ENCODE measurements around the gene ZC2HC1C.
A peak's percentile ranks its signal among the peaks of the same experiment; 100 is the strongest.

ZC2HC1C gene

GRCh38 chr14:75050852-75051555 is 18.4 kb upstream of the ZC2HC1C start, which contains the start of gene MLH3:
Gene MLH3, minus strand, starts transcription at chr14:75051467. Its CDS starts 1,812 bp downstream, at chr14:75049655.
- no peaks in the 10 kb centered on the region for H3K9me3 ChIP-seq (ENCODE audit: control insufficient read depth, insufficient read depth, low read length)
- H3K4me2 ChIP-seq (ENCODE audit: low read length) = peak within 1 kb of the TSS; percentile 93
- H3K27me3 ChIP-seq (ENCODE audit: control insufficient read depth, low read length) = no peaks in the 10 kb centered on the region
- H3F3A ChIP-seq (ENCODE audit: control insufficient read depth, insufficient read depth) = peaks cover 13% of the 10 kb centered on the region
- peaks cover 32% of the 10 kb centered on the region for H3K36me3 ChIP-seq (ENCODE audit: control insufficient read depth, low read length)
- peak within 1 kb of the TSS; percentile 89 for H3K4me3 ChIP-seq (ENCODE audit: low read length)
- H3K9me2 ChIP-seq (replicated peaks; ENCODE audit: control insufficient read depth, low read length) = no peaks in the 10 kb centered on the region
- peaks cover 43% of the 10 kb centered on the region for H3K79me2 ChIP-seq (ENCODE audit: control insufficient read depth, low read length)
- TF ChIP-seq EZH2phosphoT487 (IDR thresholded peaks at IDR 0.05; ENCODE audit: borderline replicate concordance, low read length) (no peak), CTCF (IDR thresholded peaks at IDR 0.05; ENCODE audit: low read depth, low read length, poor library complexity, severe bottlenecking) (no peak)
- no peaks in the 10 kb centered on the region for H4K20me1 ChIP-seq (ENCODE audit: control insufficient read depth, insufficient read depth, low read depth, low read length)
- H3K27ac ChIP-seq (ENCODE audit: low read depth, low read length) = peak within 1 kb of the TSS; percentile 20
- H3K4me1 ChIP-seq (ENCODE audit: control insufficient read depth, low read length) = peaks cover 26% of the 10 kb centered on the region

DNA sequence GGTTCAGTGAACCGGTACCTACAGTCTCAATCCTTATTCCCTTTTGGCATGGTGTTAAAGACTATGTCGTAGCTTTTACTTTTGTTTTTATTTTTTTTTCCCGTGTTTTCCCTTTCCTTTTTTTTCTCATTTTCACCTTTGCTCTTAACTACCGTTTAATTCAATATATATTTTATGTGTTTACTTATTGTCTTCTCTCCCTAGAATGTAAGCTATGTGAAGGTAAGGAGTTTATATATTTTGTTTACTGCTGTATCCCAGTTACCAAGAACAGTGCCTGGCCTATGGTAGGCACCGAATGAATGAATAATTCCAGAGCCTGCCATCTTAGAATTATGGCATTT is 17.9 kb upstream of the ZC2HC1C start:
- H3K79me2 ChIP-seq (ENCODE audit: control insufficient read depth, low read length) = peaks cover 39% of the 10 kb centered on the region
- no peaks in the 10 kb centered on the region for H4K20me1 ChIP-seq (ENCODE audit: control insufficient read depth, insufficient read depth, low read depth, low read length)
- no peak overlapping the region for H3K27ac ChIP-seq (ENCODE audit: low read depth, low read length)
- H3K9me3 ChIP-seq (ENCODE audit: control insufficient read depth, insufficient read depth, low read length) = no peaks in the 10 kb centered on the region
- no peak for TF ChIP-seq CTCF (IDR thresholded peaks at IDR 0.05; ENCODE audit: low read depth, low read length, poor library complexity, severe bottlenecking)
- no peak for TF ChIP-seq EZH2phosphoT487 (IDR thresholded peaks at IDR 0.05; ENCODE audit: borderline replicate concordance, low read length)
- no peaks in the 10 kb centered on the region for H3K27me3 ChIP-seq (ENCODE audit: control insufficient read depth, low read length)
- peaks cover 13% of the 10 kb centered on the region for H3F3A ChIP-seq (ENCODE audit: control insufficient read depth, insufficient read depth)
- no peaks in the 10 kb centered on the region for H3K9me2 ChIP-seq (replicated peaks; ENCODE audit: control insufficient read depth, low read length)
- H3K4me2 ChIP-seq (ENCODE audit: low read length) = peak overlapping the region; percentile 93
- peak overlapping the region; percentile 89 for H3K4me3 ChIP-seq (ENCODE audit: low read length)
- peaks cover 29% of the 10 kb centered on the region for H3K36me3 ChIP-seq (ENCODE audit: control insufficient read depth, low read length)
- peaks cover 26% of the 10 kb centered on the region for H3K4me1 ChIP-seq (ENCODE audit: control insufficient read depth, low read length)

DNA sequence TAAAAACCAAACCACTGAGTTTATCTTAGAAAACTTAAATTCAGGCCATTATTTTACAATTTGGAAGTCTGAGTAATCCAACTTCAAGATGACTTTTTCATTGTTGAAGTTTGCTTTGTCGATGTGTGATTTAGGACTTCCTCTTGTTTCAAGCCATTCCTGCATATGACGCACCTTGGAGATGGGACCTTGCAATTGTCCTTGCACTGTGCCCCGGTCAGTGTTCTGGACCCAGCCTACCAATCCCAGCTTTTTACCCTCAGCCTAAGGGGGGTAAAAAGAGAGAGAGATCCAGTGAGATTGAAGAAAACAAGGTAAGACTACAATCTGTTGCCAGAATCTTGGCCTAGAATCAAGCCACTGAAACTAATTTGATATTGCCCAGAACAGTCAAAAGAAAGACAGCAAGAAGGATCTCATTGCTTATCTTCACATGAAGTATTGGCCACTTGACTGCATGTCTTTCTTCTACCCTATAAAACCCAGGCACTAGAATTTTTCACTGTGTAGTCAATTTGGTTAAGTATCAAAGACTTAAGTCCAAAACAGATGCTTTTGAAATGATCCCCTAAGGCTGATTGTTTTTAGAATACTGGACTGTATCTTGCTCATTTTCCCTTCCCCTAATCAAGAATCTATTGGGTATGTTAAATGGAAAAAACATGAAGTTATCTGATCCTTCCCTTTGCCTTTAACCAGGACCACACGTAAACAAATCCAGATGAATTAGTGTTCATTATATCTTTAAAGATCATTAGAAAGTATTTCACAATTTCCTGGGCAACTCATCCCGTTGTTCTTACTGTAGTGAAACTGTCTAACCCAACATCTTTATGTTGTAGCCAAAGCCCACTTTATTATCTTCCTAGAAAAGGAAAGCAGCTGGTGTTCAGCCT is 15.8 kb upstream of the ZC2HC1C start:
- Histone ChIP-seq H3K27ac (ENCODE audit: low read depth, low read length) (no peak overlapping the region), H3K4me3 (ENCODE audit: low read length) (no peak overlapping the region), H3K79me2 (ENCODE audit: control insufficient read depth, low read length) (peaks cover 28% of the 10 kb centered on the region), H3K9me3 (ENCODE audit: control insufficient read depth, insufficient read depth, low read length) (no peaks in the 10 kb centered on the region), H4K20me1 (ENCODE audit: control insufficient read depth, insufficient read depth, low read depth, low read length) (no peaks in the 10 kb centered on the region), H3K9me2 (replicated peaks; ENCODE audit: control insufficient read depth, low read length) (no peaks in the 10 kb centered on the region), H3F3A (ENCODE audit: control insufficient read depth, insufficient read depth) (peaks cover 13% of the 10 kb centered on the region), H3K27me3 (ENCODE audit: control insufficient read depth, low read length) (no peaks in the 10 kb centered on the region), H3K36me3 (ENCODE audit: control insufficient read depth, low read length) (peaks cover 16% of the 10 kb centered on the region), H3K4me2 (ENCODE audit: low read length) (no peak overlapping the region), H3K4me1 (ENCODE audit: control insufficient read depth, low read length) (peaks cover 26% of the 10 kb centered on the region)
- no peak for TF ChIP-seq CTCF (IDR thresholded peaks at IDR 0.05; ENCODE audit: low read depth, low read length, poor library complexity, severe bottlenecking)
- no peak for TF ChIP-seq EZH2phosphoT487 (IDR thresholded peaks at IDR 0.05; ENCODE audit: borderline replicate concordance, low read length)
